BE2C (cell line): ENCODE measurements around the gene SF3B5.
A peak's percentile ranks its signal among the peaks of the same experiment; 100 is the strongest.

Experiments
- DNase-seq: peaks from one replicate; pipeline ENCODE4 v3.0.0-alpha.2; 2020
- H3K27me3 ChIP-seq: fragments of 250-450 bp; sonication (Bioruptor Pico); 2 replicates; pipeline ENCODE4 v1.5.1; 2020; ENCODE audit warnings: mild to moderate bottlenecking
- H3K36me3 ChIP-seq: fragments of 250-450 bp; sonication (Bioruptor Pico); 2 replicates; pipeline ENCODE4 v1.5.1; 2020; ENCODE audit warnings: mild to moderate bottlenecking
- H3K4me1 ChIP-seq: fragments of 250-450 bp; sonication (Bioruptor Pico); 2 replicates; pipeline ENCODE4 v1.5.1; 2020
- H3K4me3 ChIP-seq: 2 replicates; pipeline ENCODE4 v1.5.1; 2011; ENCODE audit warnings: low read depth, low read length
- H3K9me3 ChIP-seq: fragments of 250-450 bp; sonication (Bioruptor Pico); 2 replicates; pipeline ENCODE4 v1.5.1; 2020
- CTCF ChIP-seq: IDR thresholded peaks from 2 replicates; pipeline ENCODE4 v1.5.1; 2012; ENCODE audit warnings: mild to moderate bottlenecking, low read depth, low read length

The SF3B5 gene

GRCh38 chr6:144066255-144066654 lies 29.1 kb downstream of the SF3B5 start:
- Histone ChIP-seq H3K27me3 (peaks cover 50% of the 10 kb centered on the region), H3K4me3 (no peak overlapping the region), H3K36me3 (no peaks in the 10 kb centered on the region), H3K9me3 (no peaks in the 10 kb centered on the region), H3K4me1 (no peaks in the 10 kb centered on the region)
- no peak for TF ChIP-seq CTCF
- no peak for DNase-seq

- no peaks in the 10 kb centered on the region for H3K9me3 ChIP-seq
- no peaks in the 10 kb centered on the region for H3K36me3 ChIP-seq
- no peak for TF ChIP-seq CTCF
- H3K27me3 ChIP-seq: peaks cover 42% of the 10 kb centered on the region
- no peaks in the 10 kb centered on the region for H3K4me1 ChIP-seq
- no peak for DNase-seq
- no peak overlapping the region; the same call in 1 of the 2 replicates for H3K4me3 ChIP-seq
These were observed 30.1 kb downstream of the SF3B5 start for GRCh38 chr6:144065213-144065660.

- H3K27me3 ChIP-seq: peaks cover 42% of the 10 kb centered on the region
- no peaks in the 10 kb centered on the region for H3K4me1 ChIP-seq
- DNase-seq: peak; percentile 16
- H3K4me3 ChIP-seq: peak overlapping the region; percentile 54
- no peaks in the 10 kb centered on the region for H3K9me3 ChIP-seq
- TF ChIP-seq CTCF: no peak
- H3K36me3 ChIP-seq: no peaks in the 10 kb centered on the region
These were observed 30.8 kb downstream of the SF3B5 start for GRCh38 chr6:144064402-144065212.

GRCh38 chr6:144063744-144064401 lies 31.5 kb downstream of the SF3B5 start:
- peak; percentile 20 for TF ChIP-seq CTCF
- Histone ChIP-seq H3K4me3 (peak overlapping the region; percentile 54), H3K27me3 (peaks cover 42% of the 10 kb centered on the region), H3K36me3 (no peaks in the 10 kb centered on the region), H3K4me1 (no peaks in the 10 kb centered on the region), H3K9me3 (no peaks in the 10 kb centered on the region)
- peak; percentile 74 for DNase-seq

- H3K9me3 ChIP-seq: no peaks in the 10 kb centered on the region
- peaks cover 42% of the 10 kb centered on the region for H3K27me3 ChIP-seq
- no peaks in the 10 kb centered on the region for H3K36me3 ChIP-seq
- DNase-seq: no peak
- no peaks in the 10 kb centered on the region for H3K4me1 ChIP-seq
- no peak for TF ChIP-seq CTCF
- H3K4me3 ChIP-seq: peak overlapping the region; percentile 54
These were observed 32.1 kb downstream of the SF3B5 start for GRCh38 chr6:144063246-144063743.

- no peaks in the 10 kb centered on the region for H3K9me3 ChIP-seq
- no peak for TF ChIP-seq CTCF
- peaks cover 39% of the 10 kb centered on the region for H3K27me3 ChIP-seq
- H3K4me1 ChIP-seq: no peaks in the 10 kb centered on the region
- no peaks in the 10 kb centered on the region for H3K36me3 ChIP-seq
- DNase-seq: no peak
- H3K4me3 ChIP-seq: no peak overlapping the region
These were observed 32.6 kb downstream of the SF3B5 start for GRCh38 chr6:144062786-144063185.
